Neural progenitor cell (in vitro differentiated cells): ENCODE measurements around the gene ARF1. TPM values are rescaled to one million over a fixed set of nuclear protein-coding genes. Genes with fewer than 3 reads are reported as not detected.
A peak's percentile ranks its signal among the peaks of the same experiment; 100 is the strongest.

Source experiments
- DNase-seq: peaks from one replicate; pipeline ENCODE4 v3.0.0-alpha.2; 2016; ENCODE audit warnings: low spot score
- H2AFZ ChIP-seq: fragments of 200-600 bp; sonication (generic); replicated peaks from 2 replicates; pipeline ENCODE4 v1.6.1; 2016; ENCODE audit warnings: antibody characterized with exemption
- H3F3A ChIP-seq: fragments of 200-600 bp; sonication (generic); 2 replicates; pipeline ENCODE4 v1.6.1; 2016; ENCODE audit warnings: antibody characterized with exemption, low read depth
- H3K27ac ChIP-seq: fragments of 200-600 bp; sonication (generic); 2 replicates; pipeline ENCODE4 v1.5.1; 2016; ENCODE audit warnings: mild to moderate bottlenecking
- H3K27me3 ChIP-seq: fragments of 200-600 bp; sonication (generic); 2 replicates; pipeline ENCODE4 v1.6.1; 2016; ENCODE audit warnings: mild to moderate bottlenecking, moderate library complexity
- H3K36me3 ChIP-seq: fragments of 200-600 bp; sonication (generic); 2 replicates; pipeline ENCODE4 v1.5.1; 2016
- H3K4me1 ChIP-seq: fragments of 200-600 bp; sonication (generic); 2 replicates; pipeline ENCODE4 v1.6.1; 2016; ENCODE audit warnings: mixed run types
- H3K4me2 ChIP-seq: fragments of 200-600 bp; sonication (generic); 2 replicates; pipeline ENCODE4 v1.6.1; 2016
- H3K4me3 ChIP-seq: fragments of 200-600 bp; sonication (generic); 2 replicates; pipeline ENCODE4 v1.5.1; 2016
- H3K79me2 ChIP-seq: fragments of 200-600 bp; sonication (generic); 2 replicates; pipeline ENCODE4 v1.6.1; 2016; ENCODE audit warnings: low read depth
- H3K9ac ChIP-seq: fragments of 200-600 bp; sonication (generic); 2 replicates; pipeline ENCODE4 v1.6.1; 2016
- H3K9me3 ChIP-seq: fragments of 200-600 bp; sonication (generic); 2 replicates; pipeline ENCODE4 v1.5.1; 2016; ENCODE audit warnings: low read depth
- H4K20me1 ChIP-seq: fragments of 200-600 bp; sonication (generic); 2 replicates; pipeline ENCODE4 v1.6.1; 2016; ENCODE audit warnings: low read depth
- H3K27ac Mint-ChIP-seq: 3 replicates; pipeline ENCODE4 v1.8.0; 2021; ENCODE audit warnings: mixed read lengths
- H3K27me3 Mint-ChIP-seq: 2 replicates; pipeline ENCODE4 v1.8.0; 2022; ENCODE audit warnings: low read depth, mild to moderate bottlenecking, inconsistent platforms, moderate library complexity, mixed read lengths; ENCODE audit not compliant: insufficient read depth
- H3K36me3 Mint-ChIP-seq: 3 replicates; pipeline ENCODE4 v1.8.0; 2021; ENCODE audit warnings: mixed read lengths
- H3K4me1 Mint-ChIP-seq: 3 replicates; pipeline ENCODE4 v1.8.0; 2021; ENCODE audit warnings: mixed read lengths
- H3K4me3 Mint-ChIP-seq: 3 replicates; pipeline ENCODE4 v1.8.0; 2021; ENCODE audit warnings: mild to moderate bottlenecking, moderate library complexity, mixed read lengths
- H3K9me3 Mint-ChIP-seq: 3 replicates; pipeline ENCODE4 v1.8.0; 2020; ENCODE audit warnings: mixed read lengths
- CTCF ChIP-seq: fragments of 200-600 bp; sonication (generic); IDR thresholded peaks from 2 replicates; pipeline ENCODE4 v1.5.1; 2017; ENCODE audit warnings: antibody characterized with exemption, mild to moderate bottlenecking
- EZH2 ChIP-seq: fragments of 200-600 bp; sonication (generic); IDR thresholded peaks from 2 replicates; pipeline ENCODE4 v1.6.1; 2017; ENCODE audit warnings: antibody characterized with exemption, mild to moderate bottlenecking, moderate library complexity
- EZH2phosphoT487 ChIP-seq: fragments of 200-600 bp; sonication (generic); IDR thresholded peaks from 2 replicates; pipeline ENCODE4 v1.6.1; 2017; ENCODE audit warnings: antibody characterized with exemption
- total RNA-seq: library from RNA; depleted of rRNA; stranded (reverse); fragments of >200 nt; gene quantifications from 2 replicates; pipeline ENCODE4 v1.2.3, GENCODE V29; 2015; ENCODE audit warnings: low replicate concordance

ARF1 gene
- total RNA-seq, 1 donor from 2014 or later: 95.1 TPM

DNA sequence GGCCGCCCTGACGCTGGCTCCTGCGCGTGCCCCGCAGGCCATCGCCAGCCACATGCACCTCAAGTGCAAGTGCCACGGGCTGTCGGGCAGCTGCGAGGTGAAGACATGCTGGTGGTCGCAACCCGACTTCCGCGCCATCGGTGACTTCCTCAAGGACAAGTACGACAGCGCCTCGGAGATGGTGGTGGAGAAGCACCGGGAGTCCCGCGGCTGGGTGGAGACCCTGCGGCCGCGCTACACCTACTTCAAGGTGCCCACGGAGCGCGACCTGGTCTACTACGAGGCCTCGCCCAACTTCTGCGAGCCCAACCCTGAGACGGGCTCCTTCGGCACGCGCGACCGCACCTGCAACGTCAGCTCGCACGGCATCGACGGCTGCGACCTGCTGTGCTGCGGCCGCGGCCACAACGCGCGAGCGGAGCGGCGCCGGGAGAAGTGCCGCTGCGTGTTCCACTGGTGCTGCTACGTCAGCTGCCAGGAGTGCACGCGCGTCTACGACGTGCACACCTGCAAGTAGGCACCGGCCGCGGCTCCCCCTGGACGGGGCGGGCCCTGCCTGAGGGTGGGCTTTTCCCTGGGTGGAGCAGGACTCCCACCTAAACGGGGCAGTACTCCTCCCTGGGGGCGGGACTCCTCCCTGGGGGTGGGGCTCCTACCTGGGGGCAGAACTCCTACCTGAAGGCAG lies 23.4 kb upstream of the ARF1 start:
- no peaks in the 10 kb centered on the region for H3F3A ChIP-seq
- Mint-ChIP-seq H3K4me3 (no peak overlapping the region), H3K4me1 (peaks cover 12% of the 10 kb centered on the region), H3K9me3 (peaks cover 14% of the 10 kb centered on the region), H3K27ac (no peak overlapping the region), H3K36me3 (peaks cover 20% of the 10 kb centered on the region), H3K27me3 (peaks cover 34% of the 10 kb centered on the region)
- H3K9ac ChIP-seq: no peak overlapping the region
- no peaks in the 10 kb centered on the region for H3K79me2 ChIP-seq
- H2AFZ ChIP-seq: peak overlapping the region; percentile 37
- H3K4me3 ChIP-seq: peak overlapping the region; percentile 17
- peaks cover 92% of the 10 kb centered on the region for H3K27me3 ChIP-seq
- no peaks in the 10 kb centered on the region for H3K9me3 ChIP-seq
- no peak overlapping the region for H3K27ac ChIP-seq
- peak overlapping the region; percentile 41 for H3K4me2 ChIP-seq
- H3K4me1 ChIP-seq: peaks cover 4% of the 10 kb centered on the region
- H4K20me1 ChIP-seq: no peaks in the 10 kb centered on the region
- TF ChIP-seq EZH2phosphoT487 (peak; percentile 83), EZH2 (peak; percentile 96), CTCF (no peak)
- H3K36me3 ChIP-seq: no peaks in the 10 kb centered on the region
- DNase-seq: no peak

GRCh38 chr1:228059634-228060457 lies 22.7 kb upstream of the ARF1 start:
- Mint-ChIP-seq H3K9me3 (peaks cover 12% of the 10 kb centered on the region), H3K4me3 (peak overlapping the region; percentile 73), H3K27me3 (peaks cover 34% of the 10 kb centered on the region), H3K27ac (no peak overlapping the region), H3K4me1 (peaks cover 12% of the 10 kb centered on the region), H3K36me3 (peaks cover 20% of the 10 kb centered on the region)
- H3F3A ChIP-seq: no peaks in the 10 kb centered on the region
- peak; percentile 83 for DNase-seq
- no peaks in the 10 kb centered on the region for H3K36me3 ChIP-seq
- H3K4me1 ChIP-seq: peaks cover 4% of the 10 kb centered on the region
- H3K27ac ChIP-seq: no peak overlapping the region
- H3K4me3 ChIP-seq: peak overlapping the region; percentile 43
- H3K27me3 ChIP-seq: peaks cover 92% of the 10 kb centered on the region
- H3K79me2 ChIP-seq: no peaks in the 10 kb centered on the region
- H4K20me1 ChIP-seq: no peaks in the 10 kb centered on the region
- no peak overlapping the region for H3K9ac ChIP-seq
- TF ChIP-seq CTCF: no peak
- TF ChIP-seq EZH2: no peak
- TF ChIP-seq EZH2phosphoT487: no peak
- H3K4me2 ChIP-seq: peak overlapping the region; percentile 72
- H3K9me3 ChIP-seq: no peaks in the 10 kb centered on the region
- peak overlapping the region; percentile 63 for H2AFZ ChIP-seq

DNA sequence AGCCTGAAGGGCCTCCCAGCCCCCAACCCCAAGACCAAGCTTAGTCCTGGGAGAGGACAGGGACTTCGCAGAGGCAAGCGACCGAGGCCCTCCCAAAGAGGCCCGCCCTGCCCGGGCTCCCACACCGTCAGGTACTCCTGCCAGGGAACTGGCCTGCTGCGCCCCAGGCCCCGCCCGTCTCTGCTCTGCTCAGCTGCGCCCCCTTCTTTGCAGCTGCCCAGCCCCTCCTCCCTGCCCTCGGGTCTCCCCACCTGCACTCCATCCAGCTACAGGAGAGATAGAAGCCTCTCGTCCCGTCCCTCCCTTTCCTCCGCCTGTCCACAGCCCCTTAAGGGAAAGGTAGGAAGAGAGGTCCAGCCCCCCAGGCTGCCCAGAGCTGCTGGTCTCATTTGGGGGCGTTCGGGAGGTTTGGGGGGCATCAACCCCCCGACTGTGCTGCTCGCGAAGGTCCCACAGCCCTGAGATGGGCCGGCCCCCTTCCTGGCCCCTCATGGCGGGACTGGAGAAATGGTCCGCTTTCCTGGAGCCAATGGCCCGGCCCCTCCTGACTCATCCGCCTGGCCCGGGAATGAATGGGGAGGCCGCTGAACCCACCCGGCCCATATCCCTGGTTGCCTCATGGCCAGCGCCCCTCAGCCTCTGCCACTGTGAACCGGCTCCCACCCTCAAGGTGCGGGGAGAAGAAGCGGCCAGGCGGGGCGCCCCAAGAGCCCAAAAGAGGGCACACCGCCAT lies 21.9 kb upstream of the ARF1 start:
- Histone ChIP-seq H4K20me1 (no peaks in the 10 kb centered on the region), H3K4me2 (peak overlapping the region; percentile 72), H3K27ac (no peak overlapping the region), H3K36me3 (no peaks in the 10 kb centered on the region), H2AFZ (peak overlapping the region; percentile 63), H3K4me3 (peak overlapping the region; percentile 43), H3K27me3 (peaks cover 92% of the 10 kb centered on the region), H3K4me1 (peaks cover 4% of the 10 kb centered on the region), H3K79me2 (no peaks in the 10 kb centered on the region), H3K9me3 (no peaks in the 10 kb centered on the region), H3K9ac (no peak overlapping the region), H3F3A (no peaks in the 10 kb centered on the region)
- peak; percentile 55 for DNase-seq
- TF ChIP-seq CTCF (no peak), EZH2 (peak; percentile 68), EZH2phosphoT487 (peak; percentile 59)
- Mint-ChIP-seq H3K27ac (no peak overlapping the region), H3K27me3 (peaks cover 38% of the 10 kb centered on the region), H3K4me3 (peak overlapping the region; percentile 52), H3K36me3 (peaks cover 20% of the 10 kb centered on the region), H3K4me1 (peaks cover 12% of the 10 kb centered on the region), H3K9me3 (peaks cover 12% of the 10 kb centered on the region)
